WTC11 (cell line): ENCODE data around the gene ZNF652.

Experiments used
- ZNF396 ChIP-seq: fragments of 250-450 bp; sonication (Bioruptor Pico); IDR thresholded peaks from 2 replicates; pipeline ENCODE4 v1.8.0; 2021; ENCODE audit warnings: mild to moderate bottlenecking, moderate library complexity, borderline replicate concordance
- TF ChIP-seq, protein P1 (sequence below): sonication (generic); formaldehyde crosslinking; IDR thresholded peaks from 2 replicates; pipeline ENCODE4 v1.8.1; 2023; ENCODE audit warnings: mild to moderate bottlenecking, missing genetic modification reagents
- TF ChIP-seq, protein P2 (sequence below): fragments of 250-450 bp; sonication (Bioruptor Pico); IDR thresholded peaks from 2 replicates; pipeline ENCODE4 v1.8.0; 2021; ENCODE audit warnings: mild to moderate bottlenecking

DNA sequence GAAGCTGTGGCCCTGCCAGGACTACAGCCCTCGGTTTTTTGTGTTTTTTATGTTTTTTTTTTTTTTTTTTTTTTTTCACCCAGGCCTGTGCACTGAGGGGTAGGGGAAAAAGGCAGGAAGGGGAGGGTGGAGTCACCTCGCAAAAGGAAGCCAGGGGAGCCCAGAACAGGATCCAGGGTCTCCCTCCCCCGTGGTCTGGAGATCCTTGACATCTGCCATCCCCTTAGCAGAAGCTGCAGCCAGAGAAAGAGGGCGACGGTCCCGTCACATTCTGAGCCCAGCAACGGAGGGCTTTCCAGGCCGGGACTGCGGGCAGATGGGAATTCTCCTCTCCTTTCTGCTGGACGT is 102.4 kb downstream of the ZNF652 start:
- TF ChIP-seq, protein P1, sequence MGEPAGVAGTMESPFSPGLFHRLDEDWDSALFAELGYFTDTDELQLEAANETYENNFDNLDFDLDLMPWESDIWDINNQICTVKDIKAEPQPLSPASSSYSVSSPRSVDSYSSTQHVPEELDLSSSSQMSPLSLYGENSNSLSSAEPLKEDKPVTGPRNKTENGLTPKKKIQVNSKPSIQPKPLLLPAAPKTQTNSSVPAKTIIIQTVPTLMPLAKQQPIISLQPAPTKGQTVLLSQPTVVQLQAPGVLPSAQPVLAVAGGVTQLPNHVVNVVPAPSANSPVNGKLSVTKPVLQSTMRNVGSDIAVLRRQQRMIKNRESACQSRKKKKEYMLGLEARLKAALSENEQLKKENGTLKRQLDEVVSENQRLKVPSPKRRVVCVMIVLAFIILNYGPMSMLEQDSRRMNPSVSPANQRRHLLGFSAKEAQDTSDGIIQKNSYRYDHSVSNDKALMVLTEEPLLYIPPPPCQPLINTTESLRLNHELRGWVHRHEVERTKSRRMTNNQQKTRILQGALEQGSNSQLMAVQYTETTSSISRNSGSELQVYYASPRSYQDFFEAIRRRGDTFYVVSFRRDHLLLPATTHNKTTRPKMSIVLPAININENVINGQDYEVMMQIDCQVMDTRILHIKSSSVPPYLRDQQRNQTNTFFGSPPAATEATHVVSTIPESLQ, result no peak
- TF ChIP-seq, protein P2, sequence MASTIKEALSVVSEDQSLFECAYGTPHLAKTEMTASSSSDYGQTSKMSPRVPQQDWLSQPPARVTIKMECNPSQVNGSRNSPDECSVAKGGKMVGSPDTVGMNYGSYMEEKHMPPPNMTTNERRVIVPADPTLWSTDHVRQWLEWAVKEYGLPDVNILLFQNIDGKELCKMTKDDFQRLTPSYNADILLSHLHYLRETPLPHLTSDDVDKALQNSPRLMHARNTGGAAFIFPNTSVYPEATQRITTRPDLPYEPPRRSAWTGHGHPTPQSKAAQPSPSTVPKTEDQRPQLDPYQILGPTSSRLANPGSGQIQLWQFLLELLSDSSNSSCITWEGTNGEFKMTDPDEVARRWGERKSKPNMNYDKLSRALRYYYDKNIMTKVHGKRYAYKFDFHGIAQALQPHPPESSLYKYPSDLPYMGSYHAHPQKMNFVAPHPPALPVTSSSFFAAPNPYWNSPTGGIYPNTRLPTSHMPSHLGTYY (CRISPR knock-in tag), result no peak
- TF ChIP-seq ZNF396 (CRISPR knock-in tag), result no peak
